ENCODE data around the gene RIC8B. TPM values are rescaled to one million over a fixed set of nuclear protein-coding genes. Genes with fewer than 3 reads are reported as not detected.

The RIC8B gene
- total RNA-seq, 1 donor from 2014 or later = 19.7 TPM

DNA sequence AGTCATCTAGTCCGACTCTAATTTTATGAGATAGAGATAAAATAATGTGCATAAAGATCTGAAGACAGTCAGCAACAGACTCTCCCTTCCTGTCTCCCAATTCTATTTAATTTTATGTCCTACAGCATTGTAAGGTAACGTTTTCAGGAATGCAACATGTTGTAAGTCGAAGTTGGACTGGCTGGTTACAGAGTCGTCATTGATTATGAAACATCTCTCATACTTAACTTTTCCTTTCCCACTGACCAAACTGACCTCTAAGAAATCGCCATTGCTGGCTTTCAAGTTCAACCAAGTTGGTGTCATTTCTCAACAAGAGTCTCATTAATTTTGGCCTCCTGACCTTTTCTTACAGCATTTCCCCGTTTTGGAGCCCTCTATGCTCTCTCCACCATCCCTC, 4.9 kb upstream of the RIC8B start:
- no peaks in the 10 kb centered on the region for H3K27me3 ChIP-seq (ENCODE audit: insufficient read depth, low read length)
- Mint-ChIP-seq H3K4me3 (ENCODE audit: unreplicated experiment) (peak overlapping the region; percentile 7), H3K36me3 (ENCODE audit: low read depth, unreplicated experiment) (no peaks in the 10 kb centered on the region), H3K9me3 (ENCODE audit: unreplicated experiment) (no peaks in the 10 kb centered on the region), H3K4me1 (ENCODE audit: low read depth, unreplicated experiment) (peaks cover 43% of the 10 kb centered on the region), H3K27ac (ENCODE audit: unreplicated experiment) (peak overlapping the region; percentile 95), H3K27me3 (ENCODE audit: low read depth, unreplicated experiment) (no peaks in the 10 kb centered on the region)
- peak overlapping the region; percentile 76 for H3K4me2 ChIP-seq (ENCODE audit: low read length)
- H3K79me2 ChIP-seq (ENCODE audit: insufficient read depth, low read length) = peaks cover under 1% of the 10 kb centered on the region
- H3K4me3 ChIP-seq (ENCODE audit: insufficient read depth, low read depth, low read length) = no peak overlapping the region
- FAIRE-seq = no peak
- peak; percentile 29 for DNase-seq (ENCODE audit: low read depth)
- peak overlapping the region; percentile 70 for H3K27ac ChIP-seq (ENCODE audit: low read depth, low read length)
- H4K20me1 ChIP-seq (ENCODE audit: insufficient read depth, low read length) = no peaks in the 10 kb centered on the region
- peaks cover 32% of the 10 kb centered on the region for H3K4me1 ChIP-seq (ENCODE audit: insufficient read depth, low read length)
- H3K9me3 ChIP-seq (ENCODE audit: insufficient read depth, low read depth, low read length) = no peaks in the 10 kb centered on the region
- peak overlapping the region; percentile 58 for H3K9ac ChIP-seq (ENCODE audit: low read length)
- no peaks in the 10 kb centered on the region for H3K36me3 ChIP-seq (ENCODE audit: insufficient read depth, low read length)
- no peak overlapping the region for H2AFZ ChIP-seq (ENCODE audit: low read depth, low read length)
- TF ChIP-seq EZH2 (IDR thresholded peaks at IDR 0.05; ENCODE audit: insufficient read depth, low read length) = no peak
- TF ChIP-seq, protein P1, sequence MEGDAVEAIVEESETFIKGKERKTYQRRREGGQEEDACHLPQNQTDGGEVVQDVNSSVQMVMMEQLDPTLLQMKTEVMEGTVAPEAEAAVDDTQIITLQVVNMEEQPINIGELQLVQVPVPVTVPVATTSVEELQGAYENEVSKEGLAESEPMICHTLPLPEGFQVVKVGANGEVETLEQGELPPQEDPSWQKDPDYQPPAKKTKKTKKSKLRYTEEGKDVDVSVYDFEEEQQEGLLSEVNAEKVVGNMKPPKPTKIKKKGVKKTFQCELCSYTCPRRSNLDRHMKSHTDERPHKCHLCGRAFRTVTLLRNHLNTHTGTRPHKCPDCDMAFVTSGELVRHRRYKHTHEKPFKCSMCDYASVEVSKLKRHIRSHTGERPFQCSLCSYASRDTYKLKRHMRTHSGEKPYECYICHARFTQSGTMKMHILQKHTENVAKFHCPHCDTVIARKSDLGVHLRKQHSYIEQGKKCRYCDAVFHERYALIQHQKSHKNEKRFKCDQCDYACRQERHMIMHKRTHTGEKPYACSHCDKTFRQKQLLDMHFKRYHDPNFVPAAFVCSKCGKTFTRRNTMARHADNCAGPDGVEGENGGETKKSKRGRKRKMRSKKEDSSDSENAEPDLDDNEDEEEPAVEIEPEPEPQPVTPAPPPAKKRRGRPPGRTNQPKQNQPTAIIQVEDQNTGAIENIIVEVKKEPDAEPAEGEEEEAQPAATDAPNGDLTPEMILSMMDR (IDR thresholded peaks at IDR 0.05; ENCODE audit: insufficient read depth, low read depth, low read length) = no peak

DNA sequence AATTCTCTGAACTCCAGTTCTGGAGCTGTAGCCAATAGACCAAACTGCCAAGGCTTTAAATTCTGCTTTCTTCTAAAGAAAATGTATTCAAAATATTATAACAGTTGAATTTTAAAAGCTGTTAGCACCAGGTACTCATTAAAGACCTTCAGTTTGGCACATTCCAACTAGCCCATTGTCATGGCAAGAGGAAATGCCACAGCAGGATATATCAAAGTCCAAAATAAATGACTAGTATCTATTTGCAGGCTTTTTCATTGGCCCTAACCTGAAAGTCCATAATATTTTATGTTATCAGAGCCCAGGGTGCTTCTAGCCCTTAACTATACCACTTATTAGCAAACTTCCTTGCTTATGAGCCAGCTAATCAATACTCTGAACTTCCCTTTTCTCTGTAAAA, 3.1 kb upstream of the RIC8B start:
- H3K9me3 ChIP-seq (ENCODE audit: insufficient read depth, low read depth, low read length) = no peaks in the 10 kb centered on the region
- no peak overlapping the region for H3K4me3 ChIP-seq (ENCODE audit: insufficient read depth, low read depth, low read length)
- no peak overlapping the region for H3K4me2 ChIP-seq (ENCODE audit: low read length)
- Mint-ChIP-seq H3K27me3 (ENCODE audit: low read depth, unreplicated experiment) (no peaks in the 10 kb centered on the region), H3K4me3 (ENCODE audit: unreplicated experiment) (no peak overlapping the region), H3K36me3 (ENCODE audit: low read depth, unreplicated experiment) (no peaks in the 10 kb centered on the region), H3K9me3 (ENCODE audit: unreplicated experiment) (no peaks in the 10 kb centered on the region), H3K4me1 (ENCODE audit: low read depth, unreplicated experiment) (peaks cover 50% of the 10 kb centered on the region), H3K27ac (ENCODE audit: unreplicated experiment) (no peak overlapping the region)
- H3K4me1 ChIP-seq (ENCODE audit: insufficient read depth, low read length) = peaks cover 34% of the 10 kb centered on the region
- peaks cover 16% of the 10 kb centered on the region for H4K20me1 ChIP-seq (ENCODE audit: insufficient read depth, low read length)
- TF ChIP-seq, protein P1 (IDR thresholded peaks at IDR 0.05; ENCODE audit: insufficient read depth, low read depth, low read length) = no peak
- no peak for TF ChIP-seq EZH2 (IDR thresholded peaks at IDR 0.05; ENCODE audit: insufficient read depth, low read length)
- H2AFZ ChIP-seq (ENCODE audit: low read depth, low read length) = no peak overlapping the region
- H3K27ac ChIP-seq (ENCODE audit: low read depth, low read length) = no peak overlapping the region
- DNase-seq (ENCODE audit: low read depth) (no peak), FAIRE-seq (no peak)
- H3K9ac ChIP-seq (ENCODE audit: low read length) = no peak overlapping the region
- H3K36me3 ChIP-seq (ENCODE audit: insufficient read depth, low read length) = no peaks in the 10 kb centered on the region
- peaks cover 20% of the 10 kb centered on the region for H3K79me2 ChIP-seq (ENCODE audit: insufficient read depth, low read length)
- no peaks in the 10 kb centered on the region for H3K27me3 ChIP-seq (ENCODE audit: insufficient read depth, low read length)

DNA sequence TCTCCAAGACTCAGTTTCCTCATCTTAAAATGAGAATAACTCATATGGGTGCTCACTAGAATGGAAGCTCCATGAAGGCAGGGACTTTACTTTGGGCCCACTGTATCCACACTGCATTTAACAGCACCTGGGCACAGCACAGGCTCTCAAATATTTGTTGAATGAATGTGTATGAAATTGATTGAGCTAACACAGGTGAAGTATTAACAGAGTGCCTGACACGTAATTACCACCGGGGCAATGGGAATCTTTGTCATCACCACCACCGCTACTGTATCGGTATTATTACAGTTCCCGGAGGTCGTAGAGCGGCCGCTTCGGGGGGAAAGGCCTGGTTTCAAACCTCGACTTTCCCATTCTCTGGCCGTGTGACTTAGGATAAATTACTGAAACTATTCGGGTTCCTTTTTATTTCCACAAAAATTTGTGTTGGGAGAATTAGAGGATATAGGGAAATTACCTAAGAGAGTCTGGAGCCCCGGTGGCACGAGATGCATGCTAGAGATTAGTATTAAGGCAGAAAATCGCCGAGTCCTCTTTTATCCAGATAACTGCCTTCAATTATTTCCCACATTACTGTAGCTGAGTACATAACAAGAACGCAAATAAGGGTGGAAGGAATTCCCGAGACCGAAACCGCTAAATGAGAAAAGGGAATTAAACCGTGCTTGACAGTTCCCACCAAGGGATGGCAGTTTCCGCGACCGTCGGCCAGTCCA, 1.0 kb upstream of the RIC8B start:
- H3K79me2 ChIP-seq (ENCODE audit: insufficient read depth, low read length) = peaks cover 40% of the 10 kb centered on the region
- Mint-ChIP-seq H3K4me1 (ENCODE audit: low read depth, unreplicated experiment) (peaks cover 31% of the 10 kb centered on the region), H3K9me3 (ENCODE audit: unreplicated experiment) (no peaks in the 10 kb centered on the region), H3K36me3 (ENCODE audit: low read depth, unreplicated experiment) (no peaks in the 10 kb centered on the region), H3K27me3 (ENCODE audit: low read depth, unreplicated experiment) (no peaks in the 10 kb centered on the region), H3K4me3 (ENCODE audit: unreplicated experiment) (peak overlapping the region; percentile 98), H3K27ac (ENCODE audit: unreplicated experiment) (peak overlapping the region; percentile 99)
- no peaks in the 10 kb centered on the region for H3K27me3 ChIP-seq (ENCODE audit: insufficient read depth, low read length)
- FAIRE-seq = no peak
- peaks cover 15% of the 10 kb centered on the region for H3K4me1 ChIP-seq (ENCODE audit: insufficient read depth, low read length)
- no peaks in the 10 kb centered on the region for H3K36me3 ChIP-seq (ENCODE audit: insufficient read depth, low read length)
- peak overlapping the region; percentile 84 for H3K4me3 ChIP-seq (ENCODE audit: insufficient read depth, low read depth, low read length)
- H4K20me1 ChIP-seq (ENCODE audit: insufficient read depth, low read length) = peaks cover 21% of the 10 kb centered on the region
- no peak for DNase-seq (ENCODE audit: low read depth)
- H3K4me2 ChIP-seq (ENCODE audit: low read length) = peak overlapping the region; percentile 96
- H3K9ac ChIP-seq (ENCODE audit: low read length) = peak overlapping the region; percentile 96
- H3K27ac ChIP-seq (ENCODE audit: low read depth, low read length) = peak overlapping the region; percentile 100
- peak overlapping the region; percentile 86 for H2AFZ ChIP-seq (ENCODE audit: low read depth, low read length)
- no peaks in the 10 kb centered on the region for H3K9me3 ChIP-seq (ENCODE audit: insufficient read depth, low read depth, low read length)
- no peak for TF ChIP-seq EZH2 (IDR thresholded peaks at IDR 0.05; ENCODE audit: insufficient read depth, low read length)
- TF ChIP-seq, protein P1 (IDR thresholded peaks at IDR 0.05; ENCODE audit: insufficient read depth, low read depth, low read length) = no peak

Measured in astrocyte (in vitro differentiated cells and primary cell).